ENCODE results near the gene CNTNAP2.
"Not testable (repeated sequence)": the region's sequence is repeated elsewhere in the genome, so short reads cannot be mapped to it uniquely, and the experiment has no call there.

CNTNAP2 gene

GRCh38 chr7:147796581-147796980, 1680.0 kb downstream of the CNTNAP2 start:
- no peak for TF ChIP-seq CTCF (IDR thresholded peaks at IDR 0.05; ENCODE audit: extremely low read depth, missing control alignments)
- no peak for DNase-seq (ENCODE audit: low spot score)

- TF ChIP-seq CTCF (IDR thresholded peaks at IDR 0.05; ENCODE audit: extremely low read depth, missing control alignments): no peak
- no peak for DNase-seq (ENCODE audit: low spot score)
These were observed 1681.4 kb downstream of the CNTNAP2 start for GRCh38 chr7:147798001-147798400.

- DNase-seq (ENCODE audit: low spot score): not testable (repeated sequence)
These were observed 1685.2 kb downstream of the CNTNAP2 start for GRCh38 chr7:147801762-147802161.

GRCh38 chr7:147803151-147803550, 1686.5 kb downstream of the CNTNAP2 start:
- no peak for DNase-seq (ENCODE audit: low spot score)
- no peak for TF ChIP-seq CTCF (IDR thresholded peaks at IDR 0.05; ENCODE audit: extremely low read depth, missing control alignments)

GRCh38 chr7:147803606-147804005, 1687.0 kb downstream of the CNTNAP2 start:
- DNase-seq (ENCODE audit: low spot score): no peak
- TF ChIP-seq CTCF (IDR thresholded peaks at IDR 0.05; ENCODE audit: extremely low read depth, missing control alignments): no peak

GRCh38 chr7:147804032-147804431, 1687.4 kb downstream of the CNTNAP2 start:
- DNase-seq (ENCODE audit: low spot score): no peak
- TF ChIP-seq CTCF (IDR thresholded peaks at IDR 0.05; ENCODE audit: extremely low read depth, missing control alignments): no peak

GRCh38 chr7:147805996-147806576, 1689.5 kb downstream of the CNTNAP2 start:
- DNase-seq (ENCODE audit: low spot score): no peak
- TF ChIP-seq CTCF (IDR thresholded peaks at IDR 0.05; ENCODE audit: extremely low read depth, missing control alignments): no peak

- TF ChIP-seq CTCF (IDR thresholded peaks at IDR 0.05; ENCODE audit: extremely low read depth, missing control alignments): no peak
These were observed 1693.2 kb downstream of the CNTNAP2 start for GRCh38 chr7:147809786-147810185.

More at GRCh38 chr7:147809786-147810185, 1693.2 kb downstream of the CNTNAP2 start:
- no peak for DNase-seq (ENCODE audit: low spot score)
